Fibroblast of lung (primary cell): Measurements from ENCODE around the gene TTC32. TPM values are rescaled to one million over a fixed set of nuclear protein-coding genes. Genes with fewer than 3 reads are reported as not detected.

Experiments used
- DNase-seq, 2 donors: peaks; one replicate each; pipeline versions ENCODE4 v3.0.0 to v3.0.0-alpha.2; 2010; ENCODE audit warnings: low read depth in 2 of 2
- H2AFZ ChIP-seq: 2 replicates; pipeline ENCODE4 v1.5.1; 2012; ENCODE audit warnings: low read length, control low read depth, inconsistent platforms
- H3K27ac ChIP-seq: 2 replicates; pipeline ENCODE4 v1.5.1; 2011; ENCODE audit warnings: low read length, control low read depth; ENCODE audit not compliant: insufficient read depth
- H3K27me3 ChIP-seq: 2 replicates; pipeline ENCODE4 v1.5.1; 2011; ENCODE audit warnings: mild to moderate bottlenecking, low read length; ENCODE audit not compliant: control insufficient read depth, insufficient read depth
- H3K36me3 ChIP-seq: 2 replicates; pipeline ENCODE4 v1.5.1; 2011; ENCODE audit warnings: low read length; ENCODE audit not compliant: control insufficient read depth, insufficient read depth
- H3K4me1 ChIP-seq: 2 replicates; pipeline ENCODE4 v1.5.1; 2011; ENCODE audit warnings: low read length; ENCODE audit not compliant: control insufficient read depth, insufficient read depth; ENCODE audit errors: extremely low read depth
- H3K4me2 ChIP-seq: 2 replicates; pipeline ENCODE4 v1.5.1; 2011; ENCODE audit warnings: low read length, control low read depth; ENCODE audit not compliant: insufficient read depth; ENCODE audit errors: extremely low read depth
- H3K4me3 ChIP-seq, 4 experiments: fragments of 200-600 bp in 1 of 4; sonication (generic) in 1 of 4; replicated peaks in 1 of 4; 2 replicates each; pipeline ENCODE4 v1.5.1; 2011 to 2016; ENCODE audit warnings: low read length in 4 of 4, low read depth in 3 of 4, mild to moderate bottlenecking in 3 of 4, control low read depth in 2 of 4, inconsistent platforms in 1 of 4, mixed read lengths in 1 of 4; ENCODE audit not compliant: insufficient read depth in 1 of 4; ENCODE audit errors: control extremely low read depth in 1 of 4
- H3K79me2 ChIP-seq: 2 replicates; pipeline ENCODE4 v1.5.1; 2012; ENCODE audit warnings: mild to moderate bottlenecking, low read length, inconsistent platforms; ENCODE audit not compliant: control insufficient read depth, insufficient read depth
- H3K9ac ChIP-seq: 2 replicates; pipeline ENCODE4 v1.5.1; 2011; ENCODE audit warnings: mild to moderate bottlenecking, low read length, control low read depth; ENCODE audit not compliant: insufficient read depth
- H3K9me3 ChIP-seq: 2 replicates; pipeline ENCODE4 v1.5.1; 2012; ENCODE audit warnings: low read depth, low read length; ENCODE audit not compliant: control insufficient read depth, insufficient read depth
- H4K20me1 ChIP-seq: 2 replicates; pipeline ENCODE4 v1.5.1; 2011; ENCODE audit warnings: low read length; ENCODE audit not compliant: control insufficient read depth, insufficient read depth; ENCODE audit errors: extremely low read depth
- EZH2 ChIP-seq: IDR thresholded peaks from 2 replicates; pipeline ENCODE4 v1.5.1; 2012; ENCODE audit warnings: low read length, control low read depth, mild to moderate bottlenecking; ENCODE audit errors: missing control alignments
- polyA plus RNA-seq, 2 donors: library from polyadenylated mRNA; depleted of rRNA in 1 of 2; stranded (reverse) in 1 of 2; unstranded in 1 of 2; fragments of >200 nt; gene quantifications; 2 replicates each; pipeline ENCODE4 v1.2.1, GENCODE V29; 2011 to 2012; ENCODE audit warnings: missing spikeins in 1 of 2
- total RNA-seq: library from RNA; depleted of rRNA; stranded (reverse); fragments of >200 nt; gene quantifications from 2 replicates; pipeline ENCODE4 v1.2.1, GENCODE V29; 2014
- TF ChIP-seq, protein P1 (sequence below), 2 donors: IDR thresholded peaks in 1 of 2; conservative IDR thresholded peaks in 1 of 2; 1 replicate in 1 of 2; 2 replicates in 1 of 2; pipeline ENCODE4 v1.5.1; 2011 to 2012; ENCODE audit warnings: low read length in 2 of 2, control low read depth in 1 of 2, inconsistent platforms in 1 of 2, low read depth in 1 of 2, mild to moderate bottlenecking in 1 of 2

TTC32 gene
- total and polyA plus RNA-seq, 2 donors (not counting 1 experiment from before 2014, with no cell fraction given) = 4.7 to 5.8 TPM

DNA sequence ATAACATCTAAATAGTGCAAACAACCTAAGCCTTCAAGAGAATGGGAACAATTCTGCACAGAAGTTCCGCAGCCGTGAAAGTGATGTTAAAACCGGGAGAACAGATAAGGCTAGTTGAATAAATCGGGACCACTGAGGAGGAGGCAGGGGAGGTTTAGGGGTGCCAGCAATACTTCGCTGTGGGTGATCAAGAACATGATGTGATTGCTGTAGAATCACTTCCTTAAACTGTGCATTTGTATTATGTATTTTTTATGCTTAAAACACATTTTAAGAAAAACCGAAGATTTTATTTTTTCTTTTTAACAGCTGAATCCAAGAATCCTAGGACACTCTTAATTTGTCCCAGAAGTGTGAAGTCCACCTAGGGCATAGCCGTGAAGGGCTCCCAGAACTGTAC lies 33.6 kb downstream of the TTC32 start:
- no peak for DNase-seq
- no peaks in the 10 kb centered on the region for H3K9me3 ChIP-seq
- no peaks in the 10 kb centered on the region for H3K4me1 ChIP-seq
- no peak for TF ChIP-seq EZH2
- TF ChIP-seq, protein P1, sequence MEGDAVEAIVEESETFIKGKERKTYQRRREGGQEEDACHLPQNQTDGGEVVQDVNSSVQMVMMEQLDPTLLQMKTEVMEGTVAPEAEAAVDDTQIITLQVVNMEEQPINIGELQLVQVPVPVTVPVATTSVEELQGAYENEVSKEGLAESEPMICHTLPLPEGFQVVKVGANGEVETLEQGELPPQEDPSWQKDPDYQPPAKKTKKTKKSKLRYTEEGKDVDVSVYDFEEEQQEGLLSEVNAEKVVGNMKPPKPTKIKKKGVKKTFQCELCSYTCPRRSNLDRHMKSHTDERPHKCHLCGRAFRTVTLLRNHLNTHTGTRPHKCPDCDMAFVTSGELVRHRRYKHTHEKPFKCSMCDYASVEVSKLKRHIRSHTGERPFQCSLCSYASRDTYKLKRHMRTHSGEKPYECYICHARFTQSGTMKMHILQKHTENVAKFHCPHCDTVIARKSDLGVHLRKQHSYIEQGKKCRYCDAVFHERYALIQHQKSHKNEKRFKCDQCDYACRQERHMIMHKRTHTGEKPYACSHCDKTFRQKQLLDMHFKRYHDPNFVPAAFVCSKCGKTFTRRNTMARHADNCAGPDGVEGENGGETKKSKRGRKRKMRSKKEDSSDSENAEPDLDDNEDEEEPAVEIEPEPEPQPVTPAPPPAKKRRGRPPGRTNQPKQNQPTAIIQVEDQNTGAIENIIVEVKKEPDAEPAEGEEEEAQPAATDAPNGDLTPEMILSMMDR (conservative IDR thresholded peaks at IDR 0.05 in 1 of 2, IDR thresholded peaks at IDR 0.05 in 1 of 2; ENCODE audit: low read depth in 1 of 2, low read length in 2 of 2) = no peak
- no peaks in the 10 kb centered on the region for H4K20me1 ChIP-seq
- H3K36me3 ChIP-seq = no peaks in the 10 kb centered on the region
- no peak overlapping the region for H3K9ac ChIP-seq
- no peaks in the 10 kb centered on the region for H3K79me2 ChIP-seq
- H3K27ac ChIP-seq = no peak overlapping the region
- peak overlapping the region; percentile 23 to 55 (median 36) for H3K4me3 ChIP-seq
- H2AFZ ChIP-seq = no peak overlapping the region
- peaks cover 5% of the 10 kb centered on the region for H3K27me3 ChIP-seq
- H3K4me2 ChIP-seq = peak overlapping the region; percentile 54

DNA sequence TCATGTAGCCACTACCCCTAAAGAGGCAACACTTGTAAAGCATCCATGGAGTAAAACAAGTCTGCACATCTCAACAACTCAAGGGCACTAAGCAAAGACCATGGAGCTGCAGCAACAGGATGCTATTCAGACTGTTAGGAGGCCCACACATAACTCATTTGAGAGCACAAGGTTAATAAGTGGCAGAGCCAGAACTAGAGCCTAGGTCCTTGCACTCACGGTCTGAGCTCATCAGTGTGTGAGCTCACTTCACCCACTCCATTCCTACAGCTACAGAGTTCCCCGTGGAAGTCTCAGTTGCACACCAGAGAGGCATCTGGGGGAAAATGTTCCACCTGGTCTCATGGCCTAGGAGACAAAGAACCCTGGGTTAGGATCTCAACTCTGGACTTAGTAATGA lies 35.0 kb downstream of the TTC32 start:
- H3K4me1 ChIP-seq = no peaks in the 10 kb centered on the region

DNA sequence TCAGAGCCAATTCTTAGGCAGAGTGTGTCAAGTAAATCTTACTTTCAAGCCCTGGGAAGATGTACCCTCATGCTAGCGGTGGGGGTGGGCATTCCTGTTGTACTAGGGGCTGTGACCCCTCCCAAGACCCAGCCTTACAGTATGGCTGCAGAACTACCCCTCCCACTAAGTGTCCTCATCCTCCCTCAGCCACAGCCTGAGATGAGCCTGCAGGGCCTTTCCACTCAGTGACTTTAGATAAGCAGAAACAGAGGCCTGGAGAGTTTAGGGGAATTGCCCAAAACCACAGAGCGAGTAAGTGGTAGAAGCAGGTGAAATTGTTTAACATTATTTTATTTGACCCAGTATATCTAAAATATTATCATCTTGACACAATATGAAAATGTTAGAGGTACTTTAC lies 36.6 kb downstream of the TTC32 start:
- no peak overlapping the region for H2AFZ ChIP-seq
- H3K4me2 ChIP-seq = no peak overlapping the region
- no peak overlapping the region for H3K27ac ChIP-seq
- no peaks in the 10 kb centered on the region for H3K79me2 ChIP-seq
- H3K4me3 ChIP-seq = no peak overlapping the region
- H3K36me3 ChIP-seq = no peaks in the 10 kb centered on the region
- H3K27me3 ChIP-seq = peaks cover 2% of the 10 kb centered on the region
- DNase-seq = no peak
- TF ChIP-seq EZH2 = no peak
- TF ChIP-seq, protein P1 (conservative IDR thresholded peaks at IDR 0.05 in 1 of 2, IDR thresholded peaks at IDR 0.05 in 1 of 2; ENCODE audit: low read depth in 1 of 2, low read length in 2 of 2) = no peak
- H3K9me3 ChIP-seq = no peaks in the 10 kb centered on the region
- peaks cover 5% of the 10 kb centered on the region for H3K4me1 ChIP-seq
- H4K20me1 ChIP-seq = no peaks in the 10 kb centered on the region
- H3K9ac ChIP-seq = no peak overlapping the region

More for the DNA sequence above, 35.0 kb downstream of the TTC32 start:
- no peaks in the 10 kb centered on the region for H3K79me2 ChIP-seq
- no peaks in the 10 kb centered on the region for H3K9me3 ChIP-seq
- no peak overlapping the region for H3K4me2 ChIP-seq
- peaks cover 4% of the 10 kb centered on the region for H3K27me3 ChIP-seq
- H2AFZ ChIP-seq = no peak overlapping the region
- no peak for TF ChIP-seq EZH2
- TF ChIP-seq, protein P1 (conservative IDR thresholded peaks at IDR 0.05 in 1 of 2, IDR thresholded peaks at IDR 0.05 in 1 of 2; ENCODE audit: low read depth in 1 of 2, low read length in 2 of 2) = no peak
- DNase-seq = no peak
- H3K36me3 ChIP-seq = no peaks in the 10 kb centered on the region
- H4K20me1 ChIP-seq = no peaks in the 10 kb centered on the region
- no peak overlapping the region for H3K9ac ChIP-seq
- H3K27ac ChIP-seq = no peak overlapping the region
- no peak overlapping the region for H3K4me3 ChIP-seq
